ENCODE results near the gene TOB1.
"Not testable (repeated sequence)": the region's sequence is repeated elsewhere in the genome, so short reads cannot be mapped to it uniquely, and the experiment has no call there.

The TOB1 gene

GRCh38 chr17:50868602-50869001, 2.4 kb upstream of the TOB1 start:
- DNase-seq (ENCODE audit: low read depth in 2 of 2), result no peak

- no peak for DNase-seq (ENCODE audit: low read depth in 2 of 2)
Observed at GRCh38 chr17:50868140-50868438, 1.9 kb upstream of the TOB1 start.

GRCh38 chr17:50867363-50868139, 1.4 kb upstream of the TOB1 start:
- DNase-seq (ENCODE audit: low read depth in 2 of 2), result peak; percentile 57 to 63

- DNase-seq (ENCODE audit: low read depth in 2 of 2), result peak; percentile 20 to 36
Observed at GRCh38 chr17:50866950-50867362, 802 bp upstream of the TOB1 start.

- no peak for DNase-seq (ENCODE audit: low read depth in 2 of 2)
Observed at GRCh38 chr17:50865868-50866260, 290 bp downstream of the TOB1 start.

- peak in 1 of 2 donors; percentile 36 for DNase-seq (ENCODE audit: low read depth in 2 of 2)
Observed at GRCh38 chr17:50865060-50865867, 890 bp downstream of the TOB1 start.

GRCh38 chr17:50864747-50865059, 1.5 kb downstream of the TOB1 start:
- DNase-seq (ENCODE audit: low read depth in 2 of 2), result no peak

- DNase-seq (ENCODE audit: low read depth in 2 of 2), result no peak
Observed at GRCh38 chr17:50863931-50864330, 2.2 kb downstream of the TOB1 start.

- no peak for DNase-seq (ENCODE audit: low read depth in 2 of 2)
Observed at GRCh38 chr17:50863221-50863843, 2.8 kb downstream of the TOB1 start.

GRCh38 chr17:50861822-50862528, 4.2 kb downstream of the TOB1 start:
- DNase-seq (ENCODE audit: low read depth in 2 of 2), result no peak

- DNase-seq (ENCODE audit: low read depth in 2 of 2), result no peak
Observed at GRCh38 chr17:50861334-50861676, 4.8 kb downstream of the TOB1 start.

GRCh38 chr17:50859727-50860126, 6.4 kb downstream of the TOB1 start:
- DNase-seq (ENCODE audit: low read depth in 2 of 2), result not testable (repeated sequence)

GRCh38 chr17:50858486-50859225, 7.5 kb downstream of the TOB1 start:
- DNase-seq (ENCODE audit: low read depth in 2 of 2), result no peak

- no peak for DNase-seq (ENCODE audit: low read depth in 2 of 2)
Observed at GRCh38 chr17:50856431-50856830, 9.7 kb downstream of the TOB1 start.

GRCh38 chr17:50855708-50856330, 10.3 kb downstream of the TOB1 start:
- DNase-seq (ENCODE audit: low read depth in 2 of 2), result no peak

GRCh38 chr17:50853781-50854180, 12.4 kb downstream of the TOB1 start:
- no peak for DNase-seq (ENCODE audit: low read depth in 2 of 2)

GRCh38 chr17:50853015-50853615, 13.0 kb downstream of the TOB1 start:
- DNase-seq (ENCODE audit: low read depth in 2 of 2), result no peak

- no peak for DNase-seq (ENCODE audit: low read depth in 2 of 2)
Observed at GRCh38 chr17:50850640-50851039, 15.5 kb downstream of the TOB1 start.

GRCh38 chr17:50848711-50849110, 17.4 kb downstream of the TOB1 start:
- DNase-seq (ENCODE audit: low read depth in 2 of 2), result no peak

GRCh38 chr17:50848039-50848438, 18.1 kb downstream of the TOB1 start:
- DNase-seq (ENCODE audit: low read depth in 2 of 2), result no peak

GRCh38 chr17:50847566-50847965, 18.6 kb downstream of the TOB1 start:
- no peak for DNase-seq (ENCODE audit: low read depth in 2 of 2)
